Cardiac septum (tissue), 1 donor: ENCODE measurements around the gene BBLN. TPM values are rescaled to one million over a fixed set of nuclear protein-coding genes. Genes with fewer than 3 reads are reported as not detected.

Source experiments
- DNase-seq: peaks from one replicate; pipeline ENCODE4 v3.0.0-alpha.2; 2020; ENCODE audit warnings: low spot score
- intact Hi-C: fragments of 100-400 bp; cut with DNase I; formaldehyde crosslinking; loops from one replicate; pipeline ENCODE4 v1.14.0; 2022
- total RNA-seq: library from RNA; stranded (reverse); fragmentation: NEBNext Ultra II Directional; extraction: Animal tissue kit (Norgen Biotek cat#: 25700); gene quantifications from one replicate; pipeline ENCODE4 v1.2.1, GENCODE V29; 2021
- donor health status: DM: no; HTN: no; CAD: no.

Gene BBLN
- total RNA-seq, 1 donor from 2014 or later, result 65.7 TPM

DNA sequence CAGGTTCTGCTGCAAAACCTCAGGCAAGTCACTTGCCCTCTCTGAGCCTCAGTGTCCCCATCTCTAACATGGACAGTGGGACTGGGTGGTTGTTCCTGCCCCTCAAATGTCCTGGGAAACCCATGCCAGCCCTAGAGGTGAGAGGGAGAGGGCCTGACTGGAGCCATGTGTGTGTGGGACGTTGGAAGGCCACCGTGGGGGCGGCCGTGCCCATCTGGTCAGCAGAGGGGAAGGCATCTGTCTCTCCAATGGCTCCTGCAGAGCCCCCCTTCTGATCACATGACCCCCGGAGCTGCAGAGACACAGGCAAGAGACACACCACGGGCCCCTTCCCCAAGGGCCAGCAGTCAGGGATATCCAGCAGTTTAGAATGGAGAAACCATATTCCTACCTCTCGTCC lies 44.8 kb downstream of the BBLN start:
- no peak for DNase-seq
- intact Hi-C loops, result loop anchor here (5.0 kb wide), 1 partner anchor 42 kb away; no protein-coding TSS in a partner anchor

DNA sequence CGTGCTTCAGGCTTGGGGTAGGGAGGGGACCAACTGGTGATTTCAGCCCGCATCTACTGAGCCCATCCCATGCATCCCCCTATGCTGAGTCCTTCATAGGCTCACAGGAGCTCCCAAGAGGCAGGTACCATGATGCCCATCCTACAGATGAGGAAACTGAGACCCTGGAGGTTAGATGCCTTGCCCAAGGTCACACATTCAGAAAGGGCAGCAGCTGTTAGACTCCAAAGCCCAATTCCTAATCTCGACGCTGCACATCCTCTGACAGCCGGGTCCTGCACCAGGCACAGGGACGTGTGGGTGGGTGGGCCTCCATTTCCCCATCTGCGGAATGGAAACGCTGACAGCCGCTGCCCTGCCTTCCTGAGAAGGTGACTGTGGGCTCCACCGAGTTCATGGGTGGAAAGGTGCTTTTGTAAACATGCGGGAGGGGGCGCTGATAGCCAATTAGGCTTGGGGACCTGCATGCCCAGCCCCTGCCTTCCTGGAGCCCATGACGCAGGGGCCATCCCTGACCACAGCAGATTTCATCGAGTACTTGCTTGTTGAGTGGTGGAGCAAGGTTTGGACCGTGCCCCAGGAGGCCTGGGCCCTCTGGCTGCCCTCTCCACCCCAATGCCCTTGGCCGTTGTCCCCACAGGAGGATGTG lies 45.4 kb downstream of the BBLN start:
- DNase-seq, result no peak
- intact Hi-C loops, result no loop called here

DNA sequence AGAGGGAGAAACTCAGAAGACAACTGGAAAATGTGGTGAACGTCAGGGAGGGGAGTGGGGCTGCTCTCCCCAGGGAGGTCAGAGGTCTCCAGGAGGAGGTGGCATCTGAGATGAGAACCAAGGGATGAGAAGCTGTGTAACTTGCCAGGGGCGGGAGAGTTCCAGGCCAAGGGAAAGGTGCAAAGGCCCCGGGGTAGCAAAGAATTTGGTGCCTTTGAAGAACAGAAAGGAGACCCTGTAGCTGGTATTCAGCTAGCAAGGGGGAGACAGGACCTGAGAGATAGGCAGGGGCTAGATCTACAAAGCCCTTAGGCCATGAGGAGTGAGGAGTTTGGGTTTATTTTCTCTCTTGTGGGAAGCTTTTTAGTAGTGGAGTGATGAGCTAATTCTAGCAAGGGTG lies 46.4 kb downstream of the BBLN start:
- no peak for DNase-seq
- intact Hi-C loops, result no loop called here

DNA sequence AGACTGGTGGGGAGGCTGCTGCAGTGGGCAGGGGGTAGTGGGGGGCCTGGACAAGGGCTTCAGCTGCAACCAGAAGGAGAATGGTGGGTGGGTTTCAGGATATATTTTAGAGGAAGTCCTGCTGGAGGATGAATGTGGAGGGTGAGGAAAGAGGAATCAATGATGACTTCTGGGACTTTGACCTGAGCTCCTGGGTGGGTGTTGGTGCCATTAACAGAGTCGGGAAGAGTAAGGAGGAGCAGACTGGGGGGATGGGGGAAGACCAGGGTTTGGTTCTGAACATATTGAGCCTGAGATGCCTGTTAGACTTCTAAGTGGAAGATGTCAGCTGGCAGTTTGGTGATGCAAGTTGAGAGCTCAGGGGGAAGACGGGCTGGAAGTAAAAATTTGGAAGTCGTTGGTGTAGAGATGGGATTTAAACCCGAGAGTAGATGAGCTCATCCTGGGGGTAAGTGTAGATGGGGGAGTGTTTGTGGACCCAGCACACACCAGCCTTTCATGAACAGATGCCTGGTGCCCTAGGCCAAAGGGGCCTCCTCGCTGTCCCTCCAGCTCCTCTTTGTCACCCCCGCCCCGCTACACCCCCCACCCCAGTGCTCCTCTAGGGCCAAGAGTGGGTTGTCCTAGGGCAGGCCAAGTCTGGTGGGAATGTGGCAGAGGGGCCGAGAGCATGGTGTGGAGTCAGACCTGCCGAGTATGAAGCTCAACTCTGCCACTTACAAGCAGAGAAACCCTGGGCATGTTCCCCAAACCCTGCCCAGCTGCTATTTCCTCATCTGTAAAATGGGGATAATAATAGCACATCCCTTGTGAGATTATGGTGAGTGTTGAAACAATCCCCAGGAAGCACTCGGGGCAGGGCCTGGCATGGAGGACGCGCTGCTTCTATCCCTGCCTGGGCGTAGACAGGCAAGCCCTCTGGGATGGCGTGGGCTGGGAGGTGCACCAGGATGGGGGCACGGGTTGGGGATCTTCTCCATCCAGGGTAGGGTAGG lies 47.1 kb downstream of the BBLN start:
- no peak for DNase-seq

DNA sequence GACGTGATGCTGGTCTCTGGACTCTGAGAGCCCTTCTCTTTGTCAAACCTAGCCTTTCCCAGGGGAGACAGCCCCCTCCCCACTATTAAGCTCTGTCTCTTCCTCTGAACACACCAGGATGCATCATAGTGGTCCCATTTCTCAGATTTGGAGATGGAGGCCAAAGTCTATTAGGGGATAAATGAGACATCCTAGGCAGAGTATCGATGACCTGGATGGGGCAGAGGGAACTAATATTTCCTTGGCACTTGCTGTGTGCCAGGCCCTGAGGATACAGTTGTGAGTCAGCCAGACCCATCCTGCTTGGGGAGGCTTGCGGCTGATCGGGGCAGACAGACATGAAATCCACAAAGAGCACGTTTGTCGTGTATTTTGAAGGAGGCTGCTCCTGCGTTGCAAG lies 48.3 kb downstream of the BBLN start:
- no peak for DNase-seq
- intact Hi-C loops, result no loop called here

More for the DNA sequence above, 47.1 kb downstream of the BBLN start:
- intact Hi-C loops, result no loop called here

DNA sequence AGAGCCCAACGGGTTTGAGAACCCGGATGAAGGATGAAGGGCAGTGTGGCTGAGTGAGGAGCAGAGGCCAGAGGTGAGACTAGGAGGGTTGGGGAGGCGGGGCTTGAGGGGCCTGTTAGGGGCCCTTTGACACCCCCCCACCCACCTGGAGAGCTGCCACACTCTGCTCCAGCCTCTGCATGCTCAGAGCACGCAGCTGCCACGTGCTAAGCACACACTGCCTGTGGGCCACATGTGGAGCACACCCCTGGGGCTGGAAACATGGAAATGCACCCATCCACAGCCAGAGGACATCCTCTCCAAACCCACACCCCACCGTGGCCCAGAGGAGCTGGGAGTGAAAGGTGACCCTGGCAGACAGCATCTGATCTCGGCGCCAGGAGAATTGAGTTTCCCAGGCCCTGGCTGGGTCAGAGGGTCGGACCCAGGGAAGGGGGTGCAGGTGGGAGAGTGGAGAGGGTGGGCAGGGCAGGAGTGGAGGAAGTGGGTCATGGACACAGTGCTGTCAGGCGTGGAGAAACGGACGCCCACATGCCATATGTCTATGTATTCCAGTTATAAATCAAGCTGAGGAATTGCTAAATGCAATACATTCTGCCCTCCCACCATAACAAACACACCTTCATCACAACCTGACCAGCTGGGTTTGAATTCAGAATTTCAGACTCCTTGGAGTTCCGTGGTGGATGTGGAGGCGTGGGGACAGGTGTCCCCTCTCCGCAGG lies 49.0 kb downstream of the BBLN start:
- no peak for DNase-seq
- intact Hi-C loops, result no loop called here

DNA sequence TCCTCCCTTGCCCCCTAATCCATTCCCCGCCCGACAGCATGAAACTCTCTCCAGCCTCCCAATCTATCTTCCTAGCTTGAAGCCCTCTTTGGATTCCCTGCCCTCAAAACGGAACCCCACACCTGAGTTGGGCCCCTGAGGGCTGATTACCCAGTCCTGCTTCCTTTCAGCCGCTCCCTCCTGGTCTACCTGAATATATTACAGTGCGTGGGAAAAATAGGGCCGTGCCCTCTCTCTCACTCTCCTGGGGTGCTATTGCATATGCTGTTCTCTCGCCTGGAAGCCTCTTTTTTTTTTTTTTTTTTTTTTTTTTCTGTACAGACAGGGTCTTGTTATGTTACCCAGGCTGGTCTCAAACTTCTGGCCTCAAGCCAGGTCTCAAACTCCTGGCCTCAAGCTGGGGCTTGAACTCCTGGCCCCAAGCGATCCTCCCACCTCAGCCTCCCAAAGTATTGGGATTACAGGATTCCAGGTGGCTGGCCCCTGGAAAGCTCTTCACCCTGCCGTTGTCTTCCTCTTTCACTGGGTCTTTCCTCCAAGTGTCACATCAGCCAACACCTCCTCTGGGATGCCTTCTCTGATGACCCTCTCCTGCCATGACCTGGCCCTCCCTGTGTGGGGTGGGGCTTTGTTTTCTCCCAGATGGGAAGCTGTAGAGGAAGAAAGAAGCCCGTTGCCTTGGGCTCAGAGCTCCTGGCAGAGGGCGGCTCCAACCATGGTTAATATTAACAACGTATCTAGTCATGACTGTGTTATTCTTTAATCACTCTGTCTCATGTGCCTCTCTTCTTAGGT lies 51.3 kb downstream of the BBLN start:
- no peak for DNase-seq
- intact Hi-C loops, result no loop called here

DNA sequence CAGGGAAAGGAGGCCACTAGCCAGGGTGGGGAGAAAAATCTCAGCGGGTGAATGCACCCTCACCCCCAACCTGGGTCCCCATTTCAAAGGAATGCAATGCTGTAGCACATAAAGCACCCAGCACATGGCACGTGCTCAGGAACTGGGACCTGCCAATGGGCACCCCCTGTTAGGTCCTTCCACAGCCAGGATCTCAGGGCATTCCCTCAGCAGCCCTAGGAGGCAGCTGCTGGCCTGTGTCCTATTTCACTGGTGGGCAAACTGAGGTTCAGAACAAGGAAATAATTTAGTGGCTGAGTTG lies 51.9 kb downstream of the BBLN start:
- no peak for DNase-seq
- intact Hi-C loops, result no loop called here

Other genes starting within 250 kb of the BBLN start
- 48.1 TPM for gene ST6GALNAC4, start 243.2 kb upstream of the BBLN start, total RNA-seq
- 0.57 TPM for gene PIP5KL1, start 229.5 kb upstream of the BBLN start, total RNA-seq
- gene DPM2, start 222.4 kb upstream of the BBLN start, total RNA-seq, result 14.9 TPM
- 24.1 TPM for gene EEIG1, start 179.3 kb upstream of the BBLN start, total RNA-seq
- gene NAIF1, start 92.9 kb upstream of the BBLN start, total RNA-seq, result 6.2 TPM
- 5.6 TPM for gene SLC25A25, start 92.0 kb upstream of the BBLN start, total RNA-seq
- 136 TPM for gene PTGES2, start 32.5 kb upstream of the BBLN start, total RNA-seq
- 2.0 TPM for gene LCN2, start 10.8 kb upstream of the BBLN start, total RNA-seq
- gene CIZ1, start 31.3 kb downstream of the BBLN start, total RNA-seq, result 86.1 TPM
- gene DNM1, start 43.1 kb downstream of the BBLN start, total RNA-seq, result 7.3 TPM
- gene GOLGA2, start 115.7 kb downstream of the BBLN start, total RNA-seq, result 120 TPM
- gene SWI5, start 116.0 kb downstream of the BBLN start, total RNA-seq, result 17.7 TPM
- gene TRUB2, start 162.2 kb downstream of the BBLN start, total RNA-seq, result 30.7 TPM
- gene COQ4, start 162.6 kb downstream of the BBLN start, total RNA-seq, result 25.9 TPM
- 17.4 TPM for gene SLC27A4, start 180.3 kb downstream of the BBLN start, total RNA-seq
- 49.5 TPM for gene URM1, start 211.1 kb downstream of the BBLN start, total RNA-seq